ENCODE data around the gene FGD4.

Gene FGD4

DNA sequence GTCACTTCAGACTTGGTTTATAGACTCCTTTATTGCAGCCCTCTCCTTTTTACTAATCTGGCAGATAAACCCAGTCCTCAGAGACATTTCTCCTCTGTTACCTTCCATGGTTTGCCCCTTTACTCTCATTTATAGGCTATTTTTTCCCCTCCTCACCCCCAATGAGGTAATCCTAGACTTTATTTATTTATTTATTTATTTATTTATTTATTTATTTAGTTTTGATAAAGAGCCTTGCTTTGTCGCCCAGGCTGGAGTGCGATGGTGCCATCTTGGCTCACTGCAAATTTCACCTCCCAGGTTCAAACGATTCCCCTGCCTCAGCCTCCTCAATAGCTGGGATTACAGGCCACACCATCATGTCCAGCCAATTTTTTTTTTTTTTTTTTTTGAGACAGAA, 8.4 kb downstream of the FGD4 start:
- DNase-seq (ENCODE audit: low spot score): no peak

DNA sequence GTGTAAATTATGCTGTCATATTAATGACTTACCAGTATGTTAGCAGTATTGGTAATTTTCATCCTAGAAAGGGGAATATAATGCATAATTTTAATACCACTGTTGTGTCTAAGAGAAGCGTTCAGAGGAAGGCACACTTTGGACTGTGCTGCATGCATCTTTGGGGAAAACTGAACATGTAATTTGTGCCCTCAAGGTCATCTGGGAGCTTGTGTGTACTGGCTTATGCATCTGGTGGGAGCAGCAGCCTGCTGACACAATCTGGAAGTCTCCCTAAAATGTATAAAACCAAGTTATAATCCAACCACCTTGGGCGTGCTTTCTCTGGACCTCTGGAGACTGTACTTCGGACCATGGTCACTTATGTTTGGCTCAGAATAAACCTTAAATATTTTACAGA, 14.1 kb downstream of the FGD4 start:
- no peak for DNase-seq (ENCODE audit: low spot score)

DNA sequence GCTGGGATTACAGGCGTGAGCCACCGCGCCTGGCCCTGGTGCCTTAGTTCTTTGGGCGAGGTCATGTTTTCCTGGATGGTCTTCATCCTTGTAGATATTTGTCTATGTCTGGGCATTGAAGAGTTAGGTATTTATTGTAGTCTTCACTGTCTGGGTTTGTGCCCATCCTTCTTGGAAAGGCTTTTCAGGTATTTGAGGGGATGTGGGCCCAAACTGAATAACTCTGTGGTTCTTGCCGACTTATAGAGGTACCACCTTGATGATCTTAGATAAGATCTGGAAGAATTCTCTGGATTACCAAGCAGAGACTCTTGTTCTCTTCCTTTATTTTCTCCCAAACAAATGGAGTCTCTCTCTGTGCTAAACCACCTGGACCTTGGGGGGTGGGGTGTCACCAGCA, 18.9 kb downstream of the FGD4 start:
- no peak for DNase-seq (ENCODE audit: low spot score)

DNA sequence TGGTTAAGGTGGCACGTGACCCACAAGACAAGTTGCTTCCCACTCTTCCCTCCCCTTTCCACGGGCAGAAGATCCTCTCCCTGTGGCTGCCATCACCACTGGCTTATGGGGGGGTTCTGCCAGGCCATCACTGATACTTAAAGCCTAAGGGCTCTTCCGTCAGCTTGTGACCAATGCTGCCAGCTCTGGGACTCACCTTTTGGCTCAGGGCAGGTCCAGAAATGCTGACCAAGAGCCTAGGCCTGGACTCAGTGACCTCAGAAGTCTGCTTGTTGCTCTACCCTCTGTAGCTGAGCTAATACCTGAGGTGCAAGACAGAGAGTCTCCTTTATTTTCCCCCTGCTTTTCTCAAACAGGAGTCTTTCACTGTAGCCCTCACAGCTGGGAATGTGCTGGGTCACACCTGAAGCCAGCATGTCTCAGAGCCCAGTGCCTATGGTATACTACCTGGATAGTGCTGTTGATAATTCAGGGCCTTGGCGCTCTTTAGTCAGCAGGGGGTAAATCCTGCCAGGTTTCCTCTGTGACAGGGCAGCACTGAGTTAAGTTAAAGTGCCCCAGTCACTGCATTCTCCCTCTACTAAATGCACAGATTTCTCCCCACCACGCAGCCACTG, 19.7 kb downstream of the FGD4 start:
- no peak for DNase-seq (ENCODE audit: low spot score)

DNA sequence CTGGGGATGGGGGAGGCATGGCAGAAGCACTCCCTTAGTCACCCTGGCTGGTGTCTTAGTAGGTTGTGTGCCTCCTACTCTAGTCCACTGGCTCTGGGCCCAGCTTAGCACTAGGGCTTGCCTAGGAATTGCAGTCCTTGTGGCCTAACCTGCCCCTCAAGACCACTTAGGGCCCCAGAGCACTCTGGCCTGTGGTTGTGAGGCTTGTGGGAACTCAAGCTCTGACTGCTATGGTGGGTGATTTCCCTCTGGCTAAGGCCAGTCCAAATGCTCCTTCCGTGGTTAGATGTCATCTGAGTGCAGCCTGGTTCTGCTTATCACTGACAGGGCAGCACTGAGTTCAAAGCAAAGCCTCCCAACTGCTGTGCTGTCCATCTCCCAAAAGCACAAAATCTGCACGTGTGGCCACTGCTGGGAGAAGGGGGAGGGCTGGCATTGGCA, 20.2 kb downstream of the FGD4 start:
- no peak for DNase-seq (ENCODE audit: low spot score)

DNA sequence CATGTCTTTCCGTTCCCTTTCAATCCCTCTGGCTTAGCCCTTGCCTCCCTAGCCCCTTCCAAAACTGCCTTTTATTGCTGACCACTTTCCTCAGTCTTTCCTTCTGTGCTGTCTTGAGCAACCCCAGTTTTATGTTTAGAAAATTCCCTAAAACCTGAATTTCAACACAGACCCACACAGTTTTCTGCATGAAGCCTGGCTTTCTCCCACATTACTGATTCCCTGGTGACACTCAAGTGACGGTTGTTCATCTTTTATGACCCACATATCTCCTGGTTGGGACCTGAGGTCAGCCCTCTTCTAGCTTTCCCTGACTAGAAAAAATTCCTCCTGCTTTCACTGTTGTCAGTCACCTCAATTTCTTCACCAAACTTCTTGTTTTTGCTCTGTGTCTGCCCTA, 21.0 kb downstream of the FGD4 start:
- DNase-seq (ENCODE audit: low spot score): no peak

DNA sequence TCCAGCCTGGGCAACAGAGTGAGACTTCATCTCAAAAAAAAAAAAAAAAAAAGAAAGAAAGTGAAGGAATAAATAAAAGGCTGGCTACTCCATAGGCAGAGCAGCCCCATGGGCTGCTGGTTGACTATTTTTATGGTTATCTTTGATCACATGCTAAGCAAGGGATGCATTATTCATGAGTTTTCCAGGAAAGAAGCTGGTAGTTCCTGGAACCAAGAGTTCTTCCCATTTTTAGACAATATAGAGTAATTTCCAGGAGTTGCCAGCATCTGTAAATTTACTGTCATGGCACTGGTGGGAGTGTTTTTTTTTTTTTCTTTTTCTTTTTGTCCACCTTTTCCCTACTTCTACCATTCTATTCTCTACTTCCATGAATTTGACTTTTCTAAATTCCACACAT, 24.2 kb downstream of the FGD4 start:
- no peak for DNase-seq (ENCODE audit: low spot score)

DNA sequence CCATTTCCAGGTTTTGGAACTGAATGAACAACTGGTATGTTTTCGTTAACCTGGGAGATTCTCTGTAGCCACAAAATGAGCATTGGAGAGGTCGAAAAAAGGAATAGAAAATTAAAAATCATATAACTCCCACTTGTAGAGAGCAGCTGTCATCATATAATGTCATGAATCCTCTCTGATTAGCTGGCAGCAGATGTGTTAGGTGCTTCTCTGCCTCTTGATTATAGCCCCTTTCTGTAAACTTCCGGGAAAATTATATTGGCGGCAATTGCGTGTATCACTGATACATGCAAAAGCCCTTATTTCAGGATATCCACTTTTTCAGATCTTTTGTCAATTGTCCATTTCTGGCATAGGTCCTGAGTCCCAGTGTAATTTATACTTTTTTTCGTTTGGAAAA, 31.7 kb downstream of the FGD4 start:
- no peak for DNase-seq (ENCODE audit: low spot score)

DNA sequence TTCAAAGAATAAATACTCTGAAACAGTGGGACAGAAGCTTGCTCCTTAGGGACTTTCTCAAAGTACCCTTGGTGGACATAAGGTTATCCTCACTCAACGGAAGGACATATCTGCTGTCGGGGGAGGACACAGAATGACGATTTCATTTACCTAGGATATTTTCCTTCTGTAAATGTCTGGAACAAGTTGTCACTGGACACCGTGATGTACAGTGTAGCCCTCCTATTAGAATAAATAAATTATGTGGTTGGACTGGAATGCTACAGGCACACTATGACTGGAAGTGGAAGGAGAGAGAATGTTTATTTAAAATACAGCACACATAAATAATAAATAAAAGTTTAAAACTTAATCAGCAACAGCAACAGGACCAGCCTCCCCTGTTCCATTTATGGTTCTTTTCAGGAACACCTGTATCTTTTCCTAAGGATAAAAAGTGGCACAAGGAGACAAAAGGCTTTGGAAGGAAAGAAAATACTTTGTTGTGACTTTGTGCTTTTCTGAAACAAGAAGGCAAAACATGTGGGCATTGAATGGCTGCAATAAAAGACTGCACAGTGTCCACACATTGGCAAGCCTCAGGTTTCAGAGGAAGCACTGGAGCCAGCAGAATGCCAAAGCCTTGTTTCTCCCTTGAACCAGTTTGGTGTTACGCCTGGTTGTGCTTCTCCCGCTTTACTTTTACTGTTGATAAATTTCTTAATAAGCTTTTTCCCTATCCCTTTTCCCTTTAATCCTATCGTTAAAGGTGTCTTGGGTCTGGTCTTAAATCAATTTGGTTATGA, 36.8 kb downstream of the FGD4 start:
- no peak for DNase-seq (ENCODE audit: low spot score)

DNA sequence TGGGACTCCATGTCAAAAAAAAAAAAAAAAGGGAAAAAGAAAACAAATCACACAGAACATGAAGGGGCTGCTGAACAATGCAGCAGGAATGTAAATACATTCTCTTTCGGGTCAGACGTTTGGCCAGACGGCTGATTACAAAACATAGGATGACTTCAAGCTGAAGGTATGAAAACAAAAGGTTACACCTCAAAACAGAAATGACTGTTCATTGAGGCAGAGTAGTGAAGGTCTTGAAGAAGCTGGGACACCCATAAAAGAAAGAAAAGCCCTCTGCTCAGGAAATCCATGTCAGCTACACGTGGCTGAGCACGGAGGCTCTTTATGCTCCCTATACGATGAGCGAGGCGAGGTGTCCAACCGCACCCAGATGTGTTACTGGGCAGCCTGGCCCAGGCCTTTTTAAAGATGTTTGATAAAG, 37.7 kb downstream of the FGD4 start:
- DNase-seq (ENCODE audit: low spot score): peak; percentile 89

DNA sequence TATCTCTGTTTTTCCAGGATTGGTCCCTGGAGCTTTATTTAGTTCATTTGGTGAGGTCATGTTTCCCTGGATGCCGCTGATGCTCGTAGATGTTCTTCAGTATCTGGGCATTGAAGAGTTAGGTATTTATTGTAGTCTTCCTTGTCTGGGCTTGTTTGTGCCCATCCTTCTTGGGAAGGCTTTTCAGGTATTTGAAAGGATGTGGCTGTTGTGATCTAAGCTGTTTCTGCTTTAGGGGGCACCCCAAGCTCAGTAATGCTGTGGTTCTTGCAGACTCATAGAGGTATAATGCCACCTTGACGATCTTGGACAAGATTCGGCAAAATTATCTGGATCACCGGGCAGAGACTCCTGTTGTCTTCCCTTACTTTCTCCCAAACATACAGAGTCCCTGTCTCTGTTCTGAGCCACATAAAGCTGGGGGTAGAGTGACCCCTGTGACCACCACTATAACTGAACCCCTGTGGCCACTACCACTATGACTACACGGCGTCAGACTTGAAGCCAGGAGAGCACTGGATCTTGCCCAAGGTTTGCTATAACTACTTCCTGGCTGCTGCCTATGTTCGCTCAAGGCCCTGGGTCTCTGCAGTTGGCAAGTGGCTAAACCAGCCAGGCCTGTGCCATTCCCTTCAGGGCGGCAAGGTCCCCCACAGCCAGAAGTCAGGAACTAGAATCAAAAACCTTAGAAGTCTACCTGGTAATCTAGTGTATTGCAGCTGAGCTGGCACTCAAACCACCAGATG, 40.9 kb downstream of the FGD4 start:
- DNase-seq (ENCODE audit: low spot score): no peak

DNA sequence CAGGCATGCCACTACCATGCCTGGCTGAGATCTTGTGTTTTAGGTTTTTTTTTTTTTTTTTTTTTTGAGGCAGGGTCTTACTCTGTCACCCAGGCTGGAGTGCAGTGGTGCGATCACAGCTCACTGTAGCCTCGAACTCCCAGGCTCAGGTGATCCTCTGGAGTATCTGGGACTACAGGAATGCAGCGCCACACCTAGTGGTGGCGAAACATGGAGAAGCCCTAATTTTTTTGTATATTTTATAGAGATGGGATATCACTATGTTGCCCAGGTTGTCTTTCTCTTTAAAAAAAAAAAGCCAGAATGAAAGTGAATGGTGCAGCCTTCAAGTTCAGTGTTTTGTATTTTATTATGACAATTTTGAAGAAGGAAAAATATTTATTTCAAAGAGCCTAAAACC, 44.1 kb downstream of the FGD4 start:
- DNase-seq (ENCODE audit: low spot score): no peak

DNA sequence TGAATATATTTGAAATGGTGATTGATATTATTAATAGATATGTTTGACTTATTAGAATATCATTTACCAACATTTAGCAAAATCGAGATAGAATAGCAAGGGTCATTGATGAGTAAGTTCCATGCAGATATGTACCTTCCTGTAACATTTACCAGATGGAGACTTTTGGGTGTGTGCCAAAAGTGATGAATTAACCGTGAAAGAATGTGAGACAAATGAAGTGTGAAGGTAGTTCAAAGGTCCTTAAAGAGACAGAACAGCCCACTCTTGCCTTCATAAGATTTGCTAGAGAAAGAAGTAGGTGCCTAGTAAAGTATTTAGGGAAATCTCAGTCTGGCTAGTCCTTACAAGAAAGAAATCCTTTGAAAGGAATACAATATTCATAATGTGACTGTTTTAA, 45.5 kb downstream of the FGD4 start:
- DNase-seq (ENCODE audit: low spot score): peak; percentile 23

DNA sequence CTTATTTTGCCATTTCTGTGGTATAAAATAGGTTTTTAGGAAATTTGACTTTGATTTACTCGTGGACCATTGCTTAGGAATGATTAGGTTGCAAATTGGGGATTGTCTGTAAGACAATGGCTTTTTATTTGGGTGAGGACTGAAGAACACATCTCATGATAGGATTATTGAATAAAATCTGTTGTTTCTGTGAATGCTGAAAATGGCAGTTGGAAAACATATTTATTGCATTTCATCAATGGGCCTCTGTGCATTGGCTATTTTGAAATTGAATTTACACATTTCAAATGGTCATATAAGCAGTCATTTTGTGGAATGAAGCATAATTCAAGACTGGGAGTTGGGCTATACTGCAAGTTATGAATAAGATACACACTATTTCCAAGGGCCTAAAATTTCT, 46.0 kb downstream of the FGD4 start:
- DNase-seq (ENCODE audit: low spot score): no peak

DNA sequence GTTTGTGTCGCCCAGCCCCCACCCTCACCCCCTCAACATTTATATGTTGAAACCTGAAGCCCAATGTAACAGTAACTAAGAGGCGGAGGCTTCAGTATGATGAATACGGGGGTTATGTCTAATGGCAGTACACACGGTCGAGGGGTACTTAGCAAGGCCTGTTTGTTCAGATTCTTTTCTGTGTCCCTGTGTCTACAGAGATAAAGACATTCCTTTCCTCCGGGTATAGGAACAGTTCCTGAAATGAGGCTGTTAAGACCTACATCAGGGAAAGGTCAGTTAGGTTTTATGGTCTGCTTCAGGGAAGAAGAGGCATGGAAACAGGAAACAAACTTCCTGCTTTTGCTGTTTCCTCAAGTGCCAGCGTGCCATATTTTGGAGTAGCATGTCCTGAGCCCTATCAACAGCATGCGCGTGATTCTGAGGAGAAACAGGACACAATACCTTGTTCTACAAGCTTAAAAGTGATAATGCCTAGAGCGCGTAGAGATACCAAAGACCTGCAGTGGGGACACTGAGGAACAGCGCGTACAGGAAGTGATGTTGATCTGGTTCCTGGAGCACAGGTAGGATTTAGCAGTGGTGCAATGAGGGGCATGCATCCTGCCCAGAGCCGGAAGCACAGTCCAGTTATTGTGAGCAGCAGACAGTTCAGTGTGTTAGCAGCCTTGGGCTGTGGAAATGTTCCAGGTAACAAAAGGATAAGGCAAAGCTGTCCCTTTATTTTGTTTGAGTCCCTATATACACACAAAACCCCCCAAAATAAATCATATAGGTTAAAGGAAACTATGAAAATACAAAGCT, 47.2 kb downstream of the FGD4 start:
- DNase-seq (ENCODE audit: low spot score): no peak

DNA sequence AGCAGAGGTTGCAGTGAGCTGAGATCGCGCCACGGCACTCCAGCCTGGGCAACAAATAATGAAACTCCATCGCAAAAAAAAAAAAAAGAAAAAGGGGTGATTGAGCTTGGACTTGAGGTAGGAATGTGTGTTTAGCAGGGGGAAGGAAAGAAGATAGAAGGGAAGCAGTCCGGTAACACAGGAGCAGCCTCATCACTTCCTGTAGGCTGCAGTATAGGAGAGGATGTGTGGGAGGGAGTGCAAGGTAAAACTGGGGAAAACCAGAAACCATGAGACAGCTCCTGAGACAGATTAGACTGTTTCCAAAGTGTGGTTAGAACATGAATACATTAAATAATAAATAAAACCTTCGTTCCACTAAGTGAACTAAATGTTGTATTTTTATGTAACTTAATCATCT, 49.2 kb downstream of the FGD4 start:
- DNase-seq (ENCODE audit: low spot score): no peak

DNA sequence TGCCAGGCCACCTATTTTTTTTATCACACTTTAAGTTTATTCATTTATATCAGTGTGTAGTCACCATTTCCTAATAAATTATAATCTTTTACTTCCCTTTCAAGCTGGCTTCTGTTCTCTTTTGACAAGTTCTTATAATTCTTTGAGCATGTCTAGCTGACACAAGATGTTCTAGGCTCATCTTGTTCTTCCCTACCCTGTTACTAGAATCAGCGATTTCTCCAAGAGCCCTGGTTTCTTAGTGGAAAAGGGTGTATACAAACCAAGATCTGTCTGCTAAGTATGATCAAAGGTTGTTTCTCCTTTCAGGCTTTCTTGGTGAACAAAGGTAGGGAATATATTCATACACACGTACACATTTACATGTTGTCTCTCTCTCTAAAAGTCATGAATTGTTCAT, 51.0 kb downstream of the FGD4 start:
- DNase-seq (ENCODE audit: low spot score): no peak

DNA sequence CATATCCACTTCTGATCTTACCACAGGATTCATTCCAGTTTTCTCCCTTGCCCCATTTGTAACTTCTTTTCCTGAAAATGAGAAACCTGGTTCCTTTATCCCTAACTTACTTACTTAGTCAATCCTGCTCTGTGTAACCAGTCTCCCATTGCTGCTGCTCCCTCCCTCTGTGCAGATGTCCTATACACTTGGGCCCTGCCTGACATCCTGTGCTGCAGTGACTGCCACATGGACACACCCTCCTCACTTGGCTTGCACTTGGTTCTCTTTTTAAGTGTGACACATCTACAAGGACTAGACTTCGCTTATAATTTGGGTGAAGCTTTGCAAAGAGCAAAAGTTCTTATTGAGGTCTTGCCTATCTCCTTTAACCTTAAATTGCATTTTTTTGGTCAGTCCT, 51.4 kb downstream of the FGD4 start:
- DNase-seq (ENCODE audit: low spot score): no peak

DNA sequence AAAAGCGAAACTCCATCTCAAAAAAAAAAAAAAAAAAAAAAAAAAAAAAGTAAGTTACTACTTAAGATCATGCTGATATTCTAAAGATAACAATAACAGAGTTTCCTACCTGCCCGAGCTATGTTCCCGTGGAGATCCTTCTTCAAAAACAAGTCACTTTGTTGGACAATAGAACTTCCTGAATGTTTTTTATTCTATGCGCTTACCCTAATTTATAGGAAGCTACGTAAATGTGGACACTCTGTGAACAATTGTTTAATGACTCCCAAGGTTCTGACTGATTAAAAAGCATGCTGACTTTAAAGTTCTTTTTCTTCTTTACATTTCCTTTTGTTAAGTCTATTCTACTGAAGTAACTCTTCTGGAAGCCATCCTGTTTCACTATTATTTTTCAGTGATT, 52.5 kb downstream of the FGD4 start:
- DNase-seq (ENCODE audit: low spot score): no peak

DNA sequence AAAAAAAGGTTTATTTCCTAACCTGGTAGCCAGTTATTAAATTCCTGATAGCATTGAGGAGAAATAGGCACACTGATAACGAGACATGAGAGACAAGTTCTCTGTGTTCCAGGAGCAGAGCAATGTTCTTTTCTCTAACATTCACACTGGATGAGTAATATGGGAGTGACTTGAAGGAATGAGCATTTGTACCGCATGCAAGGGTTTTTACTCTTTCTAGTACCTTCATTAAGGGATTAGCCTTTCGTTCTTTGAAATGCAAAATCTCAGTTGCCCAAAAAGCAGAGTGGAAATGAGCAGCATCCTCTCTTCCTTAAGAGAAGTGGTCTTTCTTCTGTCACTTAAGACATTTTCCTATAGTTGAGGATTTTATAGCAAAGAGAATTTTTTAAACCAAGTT, 54.7 kb downstream of the FGD4 start:
- peak; percentile 52 for DNase-seq (ENCODE audit: low spot score)

DNA sequence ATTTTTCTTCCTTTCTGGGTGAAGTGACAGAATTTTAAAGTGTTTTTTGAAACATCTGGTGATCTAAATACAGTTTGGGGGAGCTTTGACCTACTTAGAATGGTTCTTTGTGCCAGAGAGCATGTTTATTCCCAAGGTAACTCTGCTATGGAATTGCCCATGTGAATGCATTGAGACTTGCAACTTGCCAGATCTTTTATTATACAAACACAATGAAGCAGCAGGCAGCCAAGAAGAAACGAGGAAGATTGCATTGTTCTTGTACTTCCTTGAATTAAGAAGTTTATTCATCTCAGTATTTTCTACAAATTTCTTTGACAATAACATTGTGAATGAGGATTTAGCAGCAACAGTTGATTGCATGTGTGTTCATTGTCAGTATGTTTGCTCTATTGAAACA, 55.5 kb downstream of the FGD4 start:
- DNase-seq (ENCODE audit: low spot score): no peak

DNA sequence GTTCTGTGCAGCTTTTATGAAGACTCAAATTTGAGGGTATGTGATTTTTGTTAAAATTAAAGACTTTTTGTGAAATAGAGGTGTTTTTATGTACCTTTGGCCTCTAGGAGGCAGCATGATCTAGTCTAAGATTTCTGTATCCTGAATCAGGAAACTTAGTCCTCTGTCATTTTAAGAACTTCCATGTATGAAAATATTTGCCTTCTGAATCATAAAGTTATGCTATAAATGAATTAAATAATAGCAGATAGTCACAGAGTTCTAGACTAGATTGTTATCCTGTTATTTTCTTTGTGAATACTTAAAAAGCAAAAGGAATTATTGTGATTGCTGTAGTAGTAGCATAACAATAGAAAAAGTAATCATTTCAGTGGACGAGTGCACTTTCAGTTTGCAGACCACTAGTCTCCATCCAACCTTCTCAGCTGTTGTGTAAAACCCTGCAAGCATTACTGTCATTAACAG, 56.3 kb downstream of the FGD4 start:
- peak; percentile 75 for DNase-seq (ENCODE audit: low spot score)

Data from AG08395 (cell line).